OCI-M2 (cell line): ENCODE data around the gene SNCB.
"Not testable (repeated sequence)": the region's sequence is repeated elsewhere in the genome, so short reads cannot be mapped to it uniquely, and the experiment has no call there.

Experiments
- DNase-seq: peaks from one replicate; lab custom pipeline; 2025; ENCODE audit not compliant: unreplicated experiment; lab: John Stamatoyannopoulos, UW

SNCB gene

GRCh38 chr5:176606032-176606431 is 24.3 kb downstream of the SNCB start:
- DNase-seq, result no peak

GRCh38 chr5:176603091-176603490 is 27.2 kb downstream of the SNCB start:
- no peak for DNase-seq

DNA sequence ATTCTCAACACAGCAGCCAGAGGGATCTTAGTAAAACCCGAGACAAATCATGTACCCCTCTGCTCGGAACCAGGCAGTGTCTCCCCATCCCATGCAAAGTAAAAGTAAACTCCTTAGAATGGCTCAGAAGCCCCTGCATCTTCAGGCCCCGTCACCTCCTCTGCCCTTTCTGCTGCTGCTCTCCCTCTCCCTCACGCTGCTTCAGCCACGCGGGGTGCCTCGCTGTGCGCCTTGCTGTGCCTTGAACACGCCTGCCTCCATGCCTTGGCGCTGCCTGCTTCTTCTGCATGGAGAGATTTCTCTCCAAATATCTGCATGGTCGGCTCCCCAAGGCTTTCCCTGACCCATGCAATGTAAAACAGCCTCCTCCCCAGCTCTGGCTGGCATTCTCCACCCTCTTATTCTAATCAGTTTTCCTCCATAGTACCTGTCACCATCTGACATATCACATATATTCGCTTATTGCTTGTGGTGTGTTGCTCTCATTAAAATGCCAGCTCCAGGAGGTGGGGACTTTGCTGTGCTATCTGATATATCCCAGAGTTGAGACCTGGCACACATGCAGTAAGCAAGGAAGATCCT is 28.3 kb downstream of the SNCB start:
- DNase-seq, result no peak

DNA sequence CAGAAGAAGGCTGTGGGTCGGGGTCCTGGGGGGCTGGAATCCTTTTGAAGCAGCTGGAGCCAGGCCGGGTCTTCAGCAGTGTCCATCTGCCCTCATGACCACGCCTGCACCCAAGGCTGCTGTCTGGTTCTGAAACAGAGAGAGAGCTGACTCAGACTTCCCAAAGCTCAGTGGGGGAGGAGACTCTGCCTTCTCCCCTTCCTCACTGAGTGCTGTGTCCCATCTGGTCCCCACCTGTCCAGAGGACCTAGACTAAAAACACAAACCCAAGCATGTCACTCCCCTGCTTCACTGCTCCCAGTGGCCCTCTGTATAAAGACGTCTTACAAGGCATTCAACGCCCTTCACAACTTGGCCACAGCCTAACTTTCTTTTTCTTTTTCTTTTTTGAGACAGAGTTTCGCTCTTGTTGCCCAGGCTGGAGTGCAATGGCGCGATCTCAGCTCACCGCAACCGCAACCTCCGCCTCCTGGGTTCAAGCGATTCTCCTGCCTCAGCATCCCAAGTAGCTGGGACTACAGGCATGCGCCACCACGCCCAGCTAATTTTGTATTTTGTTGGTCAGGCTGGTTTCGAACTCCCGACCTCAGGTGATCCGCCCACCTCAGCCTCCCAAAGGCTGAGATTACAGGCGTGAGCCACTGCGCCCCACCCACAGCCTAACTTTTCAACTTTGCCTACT is 30.4 kb downstream of the SNCB start:
- not testable (repeated sequence) for DNase-seq

DNA sequence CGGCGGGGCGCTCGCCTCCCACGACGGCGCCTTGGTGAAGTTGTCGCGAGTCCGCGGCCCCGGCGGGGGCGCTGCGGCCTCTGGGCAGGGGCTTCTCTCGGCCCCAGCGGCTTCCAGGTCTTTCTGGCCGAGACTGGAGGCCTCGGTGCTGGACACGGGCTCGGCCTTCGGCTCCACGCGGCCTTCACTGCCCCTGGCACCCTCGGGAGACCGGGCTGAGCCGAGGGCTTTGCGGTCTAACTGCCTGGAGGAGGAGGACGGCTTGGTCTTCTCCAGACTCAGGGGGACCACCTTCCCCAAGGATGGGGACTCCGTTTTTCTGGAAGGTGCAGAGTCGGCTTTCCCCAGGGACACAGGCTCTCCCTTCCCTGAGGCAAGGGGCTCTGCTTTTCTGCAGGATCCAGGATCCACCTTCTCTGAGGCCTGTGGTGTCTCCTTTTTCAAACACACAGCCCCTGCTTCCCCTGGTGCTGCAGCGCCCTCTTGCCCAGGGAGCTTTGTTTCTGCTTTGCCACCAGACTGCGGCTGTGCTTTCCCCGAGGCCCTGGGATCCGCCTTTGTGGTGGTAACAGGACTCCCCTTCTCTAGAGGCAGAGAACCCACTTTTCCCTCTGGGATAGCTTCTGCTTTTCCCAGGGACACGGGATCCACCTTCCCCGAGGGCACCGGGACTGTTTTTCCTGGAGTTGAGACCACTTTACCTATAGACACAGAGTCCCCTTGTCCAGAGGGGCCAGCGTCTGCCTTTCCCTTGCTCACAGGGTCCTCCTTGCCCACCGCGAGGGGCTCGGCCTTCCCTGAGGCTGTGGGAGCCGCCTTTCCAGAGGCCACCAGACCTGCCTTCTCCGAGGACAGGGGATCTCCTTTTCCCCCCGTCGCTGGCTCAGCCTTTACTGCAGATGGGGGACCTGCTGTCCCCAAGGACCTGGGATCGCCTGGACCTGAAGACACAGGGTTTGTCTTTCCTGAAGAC is 32.6 kb downstream of the SNCB start:
- no peak for DNase-seq

DNA sequence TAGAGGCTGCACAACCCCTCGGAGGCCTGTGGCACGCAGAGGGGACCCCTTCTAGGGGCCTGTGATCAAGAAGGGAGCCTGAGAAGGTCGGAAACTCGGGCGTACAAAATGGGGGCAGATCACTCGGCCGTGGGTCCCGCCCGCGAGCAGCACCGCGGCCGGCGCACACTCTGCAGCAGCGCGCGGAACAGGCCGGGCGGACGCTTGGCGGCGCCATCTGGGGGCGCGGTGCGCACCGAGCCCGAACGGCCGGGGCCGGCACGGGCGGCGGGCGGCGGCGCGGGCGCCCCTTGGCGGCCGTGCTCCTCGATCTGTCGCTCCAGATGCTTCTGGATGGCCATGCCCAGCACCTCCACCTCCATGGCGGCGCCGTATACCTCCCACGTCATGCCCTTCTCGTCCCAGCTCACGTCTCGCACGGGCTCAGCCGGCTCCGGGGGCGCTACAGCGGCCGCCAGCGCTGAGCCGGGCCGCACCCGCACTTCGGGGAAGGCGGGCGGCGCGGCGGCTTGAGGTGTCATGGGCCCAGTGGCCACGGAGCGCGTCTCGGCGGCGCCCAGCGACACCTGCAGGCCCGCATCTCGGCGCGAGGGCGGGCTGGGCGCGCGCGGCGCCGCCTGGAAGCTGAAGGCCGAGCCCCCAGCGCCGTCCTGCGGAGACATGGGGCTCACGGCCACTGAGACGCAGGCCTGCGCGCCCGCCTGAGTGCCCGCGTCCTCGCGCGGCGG is 33.5 kb downstream of the SNCB start:
- DNase-seq, result no peak

GRCh38 chr5:176596069-176596644 is 34.2 kb downstream of the SNCB start:
- no peak for DNase-seq

DNA sequence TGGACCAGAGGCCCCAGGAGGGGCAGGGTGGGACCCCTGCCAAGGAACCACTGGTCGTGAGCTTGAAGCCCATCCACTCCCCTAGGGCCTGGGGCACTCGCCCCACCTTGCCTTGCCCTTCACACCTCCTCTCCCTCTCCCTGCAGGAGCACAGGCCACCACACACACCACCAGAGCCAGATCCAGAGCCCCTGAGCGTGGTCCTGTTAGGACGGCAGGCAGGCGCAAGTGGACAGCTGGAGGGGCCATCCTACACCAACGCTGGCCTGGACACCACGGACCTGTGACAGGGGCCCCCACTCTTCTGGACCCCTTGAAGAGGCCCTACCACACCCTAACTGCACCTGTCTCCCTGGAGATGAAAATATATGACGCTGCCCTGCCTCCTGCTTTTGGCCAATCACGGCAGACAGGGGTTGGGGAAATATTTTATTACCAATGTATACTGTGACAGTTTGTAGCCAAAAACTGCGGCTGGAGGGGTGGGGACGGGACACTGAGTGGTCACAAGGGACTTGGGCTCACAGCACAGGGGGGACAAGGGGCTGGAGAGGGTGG is 34.9 kb downstream of the SNCB start:
- no peak for DNase-seq

- no peak for DNase-seq
Observed at GRCh38 chr5:176594554-176594953, 35.8 kb downstream of the SNCB start.

GRCh38 chr5:176593273-176593869 is 37.0 kb downstream of the SNCB start:
- DNase-seq, result no peak

DNA sequence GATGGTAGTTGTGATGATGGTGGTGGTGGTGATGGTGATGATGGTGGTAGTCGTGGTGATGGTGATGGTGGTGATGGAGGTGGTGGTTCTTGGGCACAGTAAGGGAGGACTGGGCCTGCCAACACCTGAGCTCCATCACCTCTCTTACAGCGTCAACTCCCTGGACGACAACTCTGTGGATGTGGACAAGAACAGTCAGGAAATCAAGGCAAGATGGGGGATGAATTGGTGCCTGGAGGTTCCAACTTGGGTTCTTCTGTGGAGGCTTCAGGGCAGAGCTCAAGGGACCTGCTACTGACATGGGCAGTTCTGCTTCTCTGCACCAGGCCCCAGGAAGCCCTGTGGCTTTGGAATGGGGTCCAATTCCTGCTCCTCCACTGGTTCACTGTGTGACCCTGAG is 37.8 kb downstream of the SNCB start:
- no peak for DNase-seq

DNA sequence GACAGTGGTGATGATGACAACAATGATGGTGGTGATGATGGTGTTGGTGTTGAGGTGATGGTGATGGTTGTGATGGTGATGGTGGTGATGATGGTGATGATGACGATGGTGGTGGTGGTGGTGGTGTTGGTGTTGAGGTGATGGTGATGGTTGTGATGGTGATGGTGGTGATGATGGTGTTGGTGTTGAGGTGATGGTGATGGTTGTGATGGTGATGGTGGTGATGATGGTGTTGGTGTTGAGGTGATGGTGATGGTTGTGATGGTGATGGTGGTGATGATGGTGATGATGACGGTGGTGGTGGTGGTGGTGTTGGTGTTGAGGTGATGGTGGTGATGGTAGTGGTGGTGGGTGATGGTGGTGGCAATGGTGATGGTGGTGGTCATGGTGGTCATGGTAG is 38.7 kb downstream of the SNCB start:
- DNase-seq, result not testable (repeated sequence)

GRCh38 chr5:176590035-176590717 is 40.2 kb downstream of the SNCB start:
- no peak for DNase-seq

DNA sequence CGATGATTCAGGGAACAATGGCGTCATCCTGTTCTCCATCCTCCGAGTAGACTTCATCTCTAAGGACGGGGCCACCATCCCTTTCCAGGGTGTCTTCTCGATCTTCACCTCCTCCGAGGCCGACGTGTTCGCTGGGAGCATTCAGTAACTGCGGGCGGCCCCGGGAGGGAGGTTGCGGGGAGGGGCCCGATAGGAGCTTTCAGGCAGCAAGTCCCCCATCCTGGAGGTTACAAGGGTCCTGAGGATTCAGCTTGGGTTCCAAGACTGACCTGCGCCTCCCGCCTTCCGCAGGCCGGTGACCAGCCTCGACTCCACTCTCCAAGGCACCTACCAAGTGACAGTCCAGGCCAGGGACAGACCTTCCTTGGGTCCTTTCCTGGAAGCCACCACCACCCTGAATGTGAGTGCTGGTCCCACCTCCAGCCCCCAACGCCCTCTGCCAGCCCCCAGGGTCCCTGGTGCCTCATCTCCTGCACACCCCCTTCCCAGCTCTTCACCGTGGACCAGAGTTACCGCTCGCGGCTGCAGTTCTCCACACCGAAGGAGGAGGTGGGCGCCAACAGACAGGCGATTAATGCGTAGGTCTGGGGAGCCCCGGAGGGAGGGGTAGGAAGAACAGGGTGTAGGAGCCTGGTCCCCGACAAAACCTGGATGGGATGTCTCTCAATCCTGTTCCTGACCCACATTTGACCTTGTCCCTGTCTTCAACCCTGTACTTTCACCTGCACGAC is 41.1 kb downstream of the SNCB start:
- DNase-seq, result no peak

GRCh38 chr5:176588297-176588696 is 42.0 kb downstream of the SNCB start:
- no peak for DNase-seq

- no peak for DNase-seq
Observed at GRCh38 chr5:176587398-176587797, 42.9 kb downstream of the SNCB start.

DNA sequence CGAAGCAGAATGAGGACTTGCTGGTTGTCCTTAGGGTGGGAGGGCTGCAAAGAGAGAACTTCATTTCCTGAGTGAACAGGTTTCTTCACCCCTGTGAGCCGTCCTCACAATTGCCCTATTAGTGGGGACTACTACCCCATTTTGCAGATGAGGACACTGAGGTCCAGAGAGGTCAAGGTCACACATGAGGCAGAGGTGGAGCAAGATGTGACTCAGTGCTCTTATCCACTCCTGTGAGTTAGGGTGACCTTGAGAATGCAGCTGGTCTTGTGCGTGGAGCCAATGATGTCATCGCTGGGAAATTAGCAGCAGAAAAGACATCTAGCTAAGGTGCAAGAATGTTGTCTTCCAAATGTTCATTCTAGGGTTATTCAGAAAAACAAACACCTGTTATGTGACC is 47.3 kb downstream of the SNCB start:
- DNase-seq, result no peak

DNA sequence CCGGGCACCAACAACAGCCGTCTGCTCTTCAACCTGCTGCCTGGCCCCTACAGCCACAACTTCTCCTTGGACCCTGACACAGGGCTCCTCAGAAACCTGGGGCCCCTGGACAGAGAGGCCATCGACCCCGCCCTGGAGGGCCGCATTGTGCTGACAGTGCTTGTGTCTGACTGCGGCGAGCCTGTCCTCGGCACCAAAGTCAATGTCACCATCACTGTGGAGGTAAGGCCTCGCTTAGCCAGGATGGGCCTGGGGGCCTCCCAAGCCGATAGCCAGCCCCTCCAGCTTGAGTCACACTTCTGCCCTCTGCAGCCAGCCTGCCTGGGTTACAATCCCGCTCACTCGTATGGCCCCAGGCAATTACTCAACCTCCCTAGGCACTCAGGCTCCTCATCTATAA is 49.0 kb downstream of the SNCB start:
- DNase-seq, result no peak

- no peak for DNase-seq
Observed at GRCh38 chr5:176579323-176579722, 51.0 kb downstream of the SNCB start.
